A673 (cell line): ENCODE measurements around the gene SRCAP. TPM values are rescaled to one million over a fixed set of nuclear protein-coding genes. Genes with fewer than 3 reads are reported as not detected.

Experiments used
- BruUV-seq: library from RNA; stranded (reverse); fragments of 400-500 nt; replicated peaks from 2 replicates; lab custom pipeline; 2021; lab: Mats Ljungman, UMichigan
- CTCF ChIA-PET: fragments of 300-600 bp; sonication (Branson Sonifier 250); formaldehyde crosslinking; loops from one replicate; lab custom pipeline; 2022; ENCODE audit warnings: antibody characterized with exemption; lab: Charles Lee
- POLR2A ChIA-PET: fragments of 300-600 bp; sonication (Branson Sonifier 250); formaldehyde crosslinking; loops from one replicate; lab custom pipeline; 2022; ENCODE audit warnings: antibody characterized with exemption; ENCODE audit not compliant: low non-redundant PET; lab: Charles Lee
- DNase-seq: peaks from one replicate; pipeline ENCODE4 v3.0.0-alpha.2; 2015; ENCODE audit warnings: low spot score
- H3K27ac ChIP-seq: fragments of 200-600 bp; sonication (generic); 2 replicates; pipeline ENCODE4 v1.5.1; 2016; ENCODE audit warnings: mixed run types, low read depth, mild to moderate bottlenecking, mixed read lengths, antibody characterized with exemption, low read length; ENCODE audit not compliant: poor library complexity, severe bottlenecking
- H3K27me3 ChIP-seq: fragments of 200-600 bp; sonication (generic); replicated peaks from 2 replicates; pipeline ENCODE4 v1.6.1; 2017; ENCODE audit warnings: mixed run types, low read depth, mild to moderate bottlenecking, mixed read lengths, antibody characterized with exemption, low read length; ENCODE audit not compliant: insufficient read depth, poor library complexity
- H3K36me3 ChIP-seq: fragments of 200-600 bp; sonication (generic); 2 replicates; pipeline ENCODE4 v1.6.1; 2016; ENCODE audit warnings: mixed run types, mild to moderate bottlenecking, mixed read lengths, antibody characterized with exemption, low read length; ENCODE audit not compliant: insufficient read depth, poor library complexity, severe bottlenecking
- H3K4me1 ChIP-seq: fragments of 200-600 bp; sonication (generic); 2 replicates; pipeline ENCODE4 v1.6.1; 2017; ENCODE audit warnings: mixed run types, mild to moderate bottlenecking, mixed read lengths, antibody characterized with exemption, low read length; ENCODE audit not compliant: insufficient read depth, poor library complexity, severe bottlenecking
- H3K4me3 ChIP-seq: fragments of 200-600 bp; sonication (generic); 2 replicates; pipeline ENCODE4 v1.5.1; 2016; ENCODE audit warnings: low read depth, mixed run types, mild to moderate bottlenecking, mixed read lengths, low read length; ENCODE audit not compliant: poor library complexity, severe bottlenecking
- H3K9me3 ChIP-seq: fragments of 200-600 bp; sonication (generic); 2 replicates; pipeline ENCODE4 v1.6.1; 2016; ENCODE audit warnings: mixed run types, low read depth, mild to moderate bottlenecking, mixed read lengths, antibody characterized with exemption, low read length; ENCODE audit not compliant: poor library complexity, severe bottlenecking
- EZH2 ChIP-seq: fragments of 200-600 bp; sonication (generic); IDR thresholded peaks from 2 replicates; pipeline ENCODE4 v1.6.1; 2017; ENCODE audit warnings: borderline replicate concordance, low read depth, mild to moderate bottlenecking, mixed read lengths, antibody characterized with exemption, low read length; ENCODE audit not compliant: poor library complexity, severe bottlenecking
- intact Hi-C: fragments of 100-400 bp; cut with micrococcal nuclease; formaldehyde crosslinking; loops from one replicate; pipeline ENCODE4 v1.10.0; 2022; ENCODE audit not compliant: unreplicated experiment
- total RNA-seq: library from RNA; stranded (reverse); gene quantifications from 2 replicates; pipeline ENCODE4 v1.2.3, GENCODE V29; 2021
- TF ChIP-seq, protein P1 (sequence below): fragments of 300-800, 200-600 bp; sonication (generic); conservative IDR thresholded peaks from 2 replicates; pipeline ENCODE4 v1.5.1; 2017; ENCODE audit warnings: low read depth, mild to moderate bottlenecking, antibody characterized with exemption, low read length, moderate library complexity, mixed read lengths

Gene SRCAP
- total RNA-seq, 1 experiment from 2014 or later: 104 TPM

DNA sequence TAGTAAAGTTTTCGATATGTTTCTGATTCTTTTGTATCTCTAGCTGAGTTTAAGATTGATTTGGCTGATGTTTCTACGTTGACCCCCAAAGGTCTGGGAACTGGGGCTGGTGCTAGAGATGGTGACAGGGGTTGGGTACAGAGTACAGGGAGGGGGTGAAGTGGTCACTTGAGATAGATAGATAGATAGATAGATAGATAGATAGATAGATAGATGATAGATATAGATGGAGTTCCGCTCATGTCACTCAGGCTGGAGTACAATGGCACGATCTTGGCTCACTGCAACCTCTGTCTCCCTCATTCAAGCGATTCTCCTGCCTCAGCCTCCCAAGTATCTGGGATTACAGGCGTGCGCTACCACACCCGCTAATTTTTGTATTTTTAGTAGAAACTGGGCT lies 42.6 kb upstream of the SRCAP start:
- no peak for DNase-seq
- Histone ChIP-seq H3K4me1 (peaks cover 23% of the 10 kb centered on the region), H3K27me3 (no peaks in the 10 kb centered on the region), H3K36me3 (peaks cover 38% of the 10 kb centered on the region), H3K4me3 (no peak overlapping the region), H3K27ac (no peak overlapping the region), H3K9me3 (no peaks in the 10 kb centered on the region)
- intact Hi-C loops: no loop called here
- BruUV-seq: no TSS peak
- CTCF ChIA-PET: no interaction called here
- no peak for TF ChIP-seq EZH2
- TF ChIP-seq, protein P1, sequence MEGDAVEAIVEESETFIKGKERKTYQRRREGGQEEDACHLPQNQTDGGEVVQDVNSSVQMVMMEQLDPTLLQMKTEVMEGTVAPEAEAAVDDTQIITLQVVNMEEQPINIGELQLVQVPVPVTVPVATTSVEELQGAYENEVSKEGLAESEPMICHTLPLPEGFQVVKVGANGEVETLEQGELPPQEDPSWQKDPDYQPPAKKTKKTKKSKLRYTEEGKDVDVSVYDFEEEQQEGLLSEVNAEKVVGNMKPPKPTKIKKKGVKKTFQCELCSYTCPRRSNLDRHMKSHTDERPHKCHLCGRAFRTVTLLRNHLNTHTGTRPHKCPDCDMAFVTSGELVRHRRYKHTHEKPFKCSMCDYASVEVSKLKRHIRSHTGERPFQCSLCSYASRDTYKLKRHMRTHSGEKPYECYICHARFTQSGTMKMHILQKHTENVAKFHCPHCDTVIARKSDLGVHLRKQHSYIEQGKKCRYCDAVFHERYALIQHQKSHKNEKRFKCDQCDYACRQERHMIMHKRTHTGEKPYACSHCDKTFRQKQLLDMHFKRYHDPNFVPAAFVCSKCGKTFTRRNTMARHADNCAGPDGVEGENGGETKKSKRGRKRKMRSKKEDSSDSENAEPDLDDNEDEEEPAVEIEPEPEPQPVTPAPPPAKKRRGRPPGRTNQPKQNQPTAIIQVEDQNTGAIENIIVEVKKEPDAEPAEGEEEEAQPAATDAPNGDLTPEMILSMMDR: no peak
- POLR2A ChIA-PET: no interaction called here

DNA sequence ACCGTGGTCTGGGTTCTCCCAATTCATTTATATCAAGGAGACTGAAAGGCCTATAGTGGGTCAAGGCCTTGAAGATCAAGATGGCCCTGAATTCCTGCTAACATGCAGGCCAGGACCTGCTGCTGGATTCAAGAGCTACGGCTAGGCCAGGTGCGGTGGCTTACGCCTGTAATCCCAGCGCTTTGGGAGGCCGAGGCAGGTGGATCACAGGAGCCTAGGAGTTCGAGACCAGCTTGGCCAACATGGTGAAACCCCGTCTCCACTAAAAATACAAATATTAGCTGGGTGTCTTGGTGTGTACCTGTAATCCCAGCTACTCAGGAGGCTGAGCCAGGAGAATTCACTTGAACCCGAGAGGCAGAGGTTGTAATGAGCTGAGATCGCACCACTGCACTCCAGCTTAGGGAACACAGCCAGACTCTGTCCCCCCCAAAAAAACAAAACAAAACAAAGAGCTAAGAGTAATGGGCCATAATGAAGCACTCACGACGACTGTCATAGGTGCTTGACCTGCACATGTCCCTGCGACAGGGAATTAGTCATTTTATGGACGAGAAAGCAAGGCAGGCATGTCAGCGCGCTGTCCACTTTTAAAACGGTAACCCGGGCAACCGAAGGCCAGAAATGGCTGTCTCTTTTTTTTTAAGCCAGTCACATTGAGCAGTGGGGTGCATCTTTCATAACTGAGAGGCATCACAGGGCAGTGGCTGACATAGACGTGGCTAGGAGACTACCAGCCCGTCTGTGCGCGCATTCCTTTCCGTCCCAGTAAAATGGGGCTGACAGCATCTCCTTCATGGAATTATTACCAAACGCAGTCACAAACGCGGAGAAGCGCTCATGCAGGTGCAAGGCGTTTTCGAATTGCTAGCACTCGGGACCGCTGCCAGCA lies 41.8 kb upstream of the SRCAP start:
- POLR2A ChIA-PET: no interaction called here
- TF ChIP-seq, protein P1: no peak
- no peak for TF ChIP-seq EZH2
- Histone ChIP-seq H3K4me3 (peak overlapping the region; percentile 81), H3K4me1 (peaks cover 20% of the 10 kb centered on the region), H3K9me3 (no peaks in the 10 kb centered on the region), H3K36me3 (peaks cover 43% of the 10 kb centered on the region), H3K27ac (peak overlapping the region; percentile 72), H3K27me3 (no peaks in the 10 kb centered on the region)
- no peak for DNase-seq
- intact Hi-C loops: no loop called here
- CTCF ChIA-PET: no interaction called here
- no TSS peak for BruUV-seq

DNA sequence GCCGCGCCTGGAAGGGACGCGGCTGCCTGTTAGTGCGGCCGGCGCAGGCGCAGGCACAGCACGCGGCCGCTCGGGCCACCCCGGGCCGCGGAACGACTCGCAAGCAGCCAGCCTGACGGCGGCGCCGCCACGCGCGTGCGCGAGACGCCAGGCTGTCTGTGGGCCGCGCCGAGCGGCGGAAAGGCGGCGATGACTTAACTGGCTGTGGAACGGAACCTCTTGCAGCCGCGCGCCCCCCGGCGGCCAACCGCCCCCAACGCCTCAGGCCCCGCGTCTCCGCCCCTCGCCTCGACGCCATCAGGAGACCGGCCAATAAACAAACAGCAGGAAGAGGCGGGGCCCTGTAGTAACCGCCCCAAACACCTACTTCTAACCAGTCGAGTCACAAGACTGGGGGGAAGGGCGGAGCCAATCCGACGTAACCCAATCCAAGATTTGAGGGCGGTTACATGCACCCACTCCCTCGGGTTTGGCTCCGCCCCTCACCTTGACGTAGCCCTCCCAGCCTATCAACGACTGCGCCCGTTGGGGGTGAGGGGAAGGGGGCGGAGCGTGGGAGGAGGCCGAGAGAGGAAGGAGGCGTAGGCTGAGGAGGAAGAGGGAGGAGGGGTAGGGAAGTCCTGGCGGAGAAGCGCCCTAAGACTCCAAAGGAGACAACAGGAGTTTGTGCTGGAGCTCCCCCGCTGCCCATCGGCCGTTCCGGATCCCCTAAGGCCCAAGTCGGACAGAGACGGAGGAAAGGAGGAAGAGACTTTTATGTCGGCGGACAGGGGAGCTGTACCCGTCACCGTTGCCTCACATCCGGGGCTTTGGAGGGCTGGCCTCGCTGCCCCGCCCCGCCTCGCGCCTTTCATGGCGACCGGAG lies 40.9 kb upstream of the SRCAP start, which contains the start of gene FBRS:
TSS of gene FBRS (plus strand) at position 566 of the 865 bp plus-strand sequence. CDS start 1,088 bp downstream, outside the sequence.
- H3K4me1 ChIP-seq: peaks cover 19% of the 10 kb centered on the region
- DNase-seq: peak; percentile 100
- ChIA-PET CTCF (no interaction called here), POLR2A (interaction anchor here (0.7 kb wide), 1 partner anchor 277 kb away, joined by 3 read pairs; no protein-coding TSS in a partner anchor)
- BruUV-seq: no TSS peak
- H3K27me3 ChIP-seq: no peaks in the 10 kb centered on the region
- TF ChIP-seq, protein P1: peak; percentile 94
- TF ChIP-seq EZH2: no peak
- intact Hi-C loops: loop anchor here (1.0 to 2.0 kb wide), 3 partner anchors 8 to 131 kb away; partner anchors contain the start of genes PRR14 and SRCAP
- peaks cover 48% of the 10 kb centered on the region for H3K36me3 ChIP-seq
- no peaks in the 10 kb centered on the region for H3K9me3 ChIP-seq
- H3K4me3 ChIP-seq: peak within 1 kb of the TSS; percentile 81
- H3K27ac ChIP-seq: peak within 1 kb of the TSS; percentile 99
